Body of pancreas (tissue), 4 donors: ENCODE results near the gene DNER.

Experiments
- POLR2A ChIP-seq, 3 donors: fragments of 450-650 bp; IDR thresholded peaks; one replicate each; pipeline ENCODE4 v1.6.1; 2016; ENCODE audit warnings: antibody characterized with exemption in 3 of 3, mild to moderate bottlenecking in 2 of 3
- TF ChIP-seq, protein P1 (sequence below), 7 experiments: fragments of 450-650 bp in 4 of 7; fragments of 200-600 bp in 3 of 7; sonication (generic) in 3 of 7; IDR thresholded peaks; one replicate each; pipeline ENCODE4 v1.5.1; 2016 to 2019; ENCODE audit warnings: antibody characterized with exemption in 7 of 7

DNA sequence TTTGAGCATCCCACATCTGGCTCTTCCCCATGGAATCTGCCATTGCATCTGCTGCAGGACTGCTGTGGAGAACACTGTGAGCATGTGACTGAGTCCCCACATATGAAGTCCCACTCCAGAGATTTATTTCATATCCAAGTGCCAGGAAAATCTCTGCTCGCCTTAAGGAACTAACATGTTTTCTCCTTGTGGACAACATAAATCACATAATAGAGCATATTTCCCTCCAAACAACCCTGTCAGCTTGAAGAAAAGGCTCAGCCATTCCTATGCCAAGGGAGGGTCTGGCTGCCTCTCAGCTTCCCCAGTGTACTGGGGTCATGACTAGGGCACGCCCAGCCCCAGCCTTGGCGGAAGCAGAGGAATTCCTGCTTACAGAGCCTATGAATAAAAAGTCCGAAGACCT is 193.7 kb downstream of the DNER start:
- TF ChIP-seq, protein P1, sequence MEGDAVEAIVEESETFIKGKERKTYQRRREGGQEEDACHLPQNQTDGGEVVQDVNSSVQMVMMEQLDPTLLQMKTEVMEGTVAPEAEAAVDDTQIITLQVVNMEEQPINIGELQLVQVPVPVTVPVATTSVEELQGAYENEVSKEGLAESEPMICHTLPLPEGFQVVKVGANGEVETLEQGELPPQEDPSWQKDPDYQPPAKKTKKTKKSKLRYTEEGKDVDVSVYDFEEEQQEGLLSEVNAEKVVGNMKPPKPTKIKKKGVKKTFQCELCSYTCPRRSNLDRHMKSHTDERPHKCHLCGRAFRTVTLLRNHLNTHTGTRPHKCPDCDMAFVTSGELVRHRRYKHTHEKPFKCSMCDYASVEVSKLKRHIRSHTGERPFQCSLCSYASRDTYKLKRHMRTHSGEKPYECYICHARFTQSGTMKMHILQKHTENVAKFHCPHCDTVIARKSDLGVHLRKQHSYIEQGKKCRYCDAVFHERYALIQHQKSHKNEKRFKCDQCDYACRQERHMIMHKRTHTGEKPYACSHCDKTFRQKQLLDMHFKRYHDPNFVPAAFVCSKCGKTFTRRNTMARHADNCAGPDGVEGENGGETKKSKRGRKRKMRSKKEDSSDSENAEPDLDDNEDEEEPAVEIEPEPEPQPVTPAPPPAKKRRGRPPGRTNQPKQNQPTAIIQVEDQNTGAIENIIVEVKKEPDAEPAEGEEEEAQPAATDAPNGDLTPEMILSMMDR (IDR thresholded peaks at IDR 0.05): no peak
- TF ChIP-seq POLR2A (IDR thresholded peaks at IDR 0.05): no peak
